Fibroblast of gingiva (primary cell): ENCODE measurements around the gene DIPK1B.
A peak's percentile ranks its signal among the peaks of the same experiment; 100 is the strongest.
"Not testable (repeated sequence)": the region's sequence is repeated elsewhere in the genome, so short reads cannot be mapped to it uniquely, and the experiment has no call there.

ENCODE experiments used
- DNase-seq: peaks from one replicate; pipeline ENCODE4 v3.0.0-alpha.2; 2011; ENCODE audit warnings: low read depth

The DIPK1B gene

DNA sequence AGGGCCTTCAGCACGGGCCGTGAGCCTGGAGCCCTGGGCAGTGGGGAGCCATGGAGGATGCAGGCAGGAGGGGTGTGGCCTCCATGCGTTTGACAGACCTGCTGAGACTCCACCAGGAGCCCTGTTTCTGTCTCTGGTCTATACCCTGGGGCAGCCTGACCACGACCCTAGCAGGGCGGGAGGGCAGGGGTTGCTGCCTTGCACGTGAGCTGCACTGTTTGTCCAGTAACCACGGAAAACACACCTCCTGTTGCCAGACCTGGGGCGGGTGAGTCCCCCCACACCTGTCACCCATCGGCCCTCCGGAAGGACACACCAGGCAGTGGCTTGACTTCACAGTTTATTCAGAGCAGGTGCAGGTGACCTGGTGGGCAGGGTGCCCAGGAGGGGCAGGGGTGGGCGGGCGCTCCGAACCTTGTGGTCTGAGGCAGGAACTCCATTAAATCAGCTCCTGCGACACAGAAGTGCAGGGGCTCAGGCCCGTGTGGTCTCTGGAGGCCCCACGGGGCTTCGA lies 41.7 kb downstream of the DIPK1B start:
- no peak for DNase-seq

DNA sequence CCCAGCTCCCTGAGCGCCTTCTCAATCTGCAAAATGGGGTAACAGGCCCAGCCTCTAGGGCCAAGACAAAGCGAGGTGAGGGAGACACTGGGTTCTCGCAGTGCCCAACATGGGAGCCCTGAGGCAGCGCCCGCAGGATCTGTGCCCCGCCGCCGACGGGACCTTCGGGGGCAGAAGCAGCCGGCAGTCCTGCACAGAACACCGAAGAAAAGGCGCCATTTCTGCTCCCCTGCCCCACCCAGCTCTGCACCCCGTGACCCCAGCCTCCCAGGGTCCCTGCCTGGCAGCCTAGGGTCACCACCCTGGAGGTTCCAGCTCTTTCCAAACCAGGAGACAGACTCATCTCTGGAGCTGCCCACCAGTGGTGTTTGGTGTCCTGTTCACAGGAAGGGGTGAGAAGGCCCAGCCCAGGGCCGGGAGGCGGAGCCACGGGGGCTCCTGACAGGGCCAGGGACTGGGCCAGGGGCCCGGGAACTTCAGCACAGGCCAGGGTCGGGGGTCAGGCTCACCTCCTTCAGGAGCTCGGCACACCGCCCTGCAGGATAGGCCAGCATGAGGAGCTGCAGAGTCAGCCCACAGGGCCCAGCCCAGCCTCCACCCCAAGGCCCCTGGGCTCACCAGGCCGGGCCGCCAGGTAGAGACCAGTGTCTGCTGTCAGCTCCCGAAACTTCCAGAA lies 42.4 kb downstream of the DIPK1B start:
- no peak for DNase-seq

DNA sequence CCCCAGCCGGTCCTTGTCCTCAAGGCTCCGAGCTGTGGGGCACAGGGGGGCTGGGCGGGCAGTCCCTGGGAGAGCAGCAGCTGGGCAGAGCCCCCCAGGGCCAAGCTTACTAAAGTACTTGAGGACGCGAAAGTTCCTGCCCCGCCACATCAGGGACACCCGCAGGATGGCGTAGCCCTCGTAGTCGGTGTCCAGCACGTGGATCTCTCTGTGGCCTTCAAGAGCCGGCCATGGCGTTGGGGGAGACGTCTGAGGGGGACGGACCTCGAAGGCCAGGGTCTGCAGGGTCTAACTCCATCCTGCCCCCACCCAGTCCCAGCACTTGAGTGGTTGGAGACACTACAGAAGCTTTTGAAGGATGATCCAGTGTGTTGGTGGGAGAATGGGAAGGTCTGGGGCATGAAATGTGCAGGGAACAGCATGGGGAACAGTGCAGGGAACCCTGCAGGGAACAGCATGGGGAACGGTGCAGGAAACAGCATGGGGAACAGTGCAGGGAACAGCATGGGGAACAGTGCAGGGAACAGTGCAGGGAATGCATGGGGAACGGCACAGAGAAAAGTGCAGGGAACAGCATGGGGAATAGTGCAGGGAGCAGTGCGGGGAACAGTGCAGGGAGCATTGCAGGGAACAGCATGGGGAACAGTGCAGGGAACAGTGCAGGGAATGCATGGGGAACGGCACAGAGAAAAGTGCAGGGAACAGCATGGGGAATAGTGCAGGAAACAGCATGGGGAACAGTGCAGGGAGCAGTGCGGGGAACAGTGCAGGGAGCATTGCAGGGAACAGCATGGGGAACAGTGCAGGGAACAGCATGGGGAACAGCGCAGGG lies 43.1 kb downstream of the DIPK1B start:
- DNase-seq: not testable (repeated sequence)

DNA sequence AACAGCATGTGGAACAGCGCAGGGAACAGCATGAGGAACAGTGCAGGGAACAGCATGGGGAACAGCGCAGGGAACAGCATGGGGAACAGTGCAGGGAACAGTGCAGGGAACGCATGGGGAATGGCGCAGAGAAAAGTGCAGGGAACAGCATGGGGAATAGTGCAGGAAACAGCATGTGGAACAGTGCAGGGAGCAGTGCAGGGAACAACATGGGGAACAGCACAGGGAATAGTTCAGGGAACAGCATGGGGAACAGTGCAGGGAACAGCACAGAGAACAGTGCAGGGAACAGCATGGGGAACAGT lies 43.7 kb downstream of the DIPK1B start:
- no peak for DNase-seq

DNA sequence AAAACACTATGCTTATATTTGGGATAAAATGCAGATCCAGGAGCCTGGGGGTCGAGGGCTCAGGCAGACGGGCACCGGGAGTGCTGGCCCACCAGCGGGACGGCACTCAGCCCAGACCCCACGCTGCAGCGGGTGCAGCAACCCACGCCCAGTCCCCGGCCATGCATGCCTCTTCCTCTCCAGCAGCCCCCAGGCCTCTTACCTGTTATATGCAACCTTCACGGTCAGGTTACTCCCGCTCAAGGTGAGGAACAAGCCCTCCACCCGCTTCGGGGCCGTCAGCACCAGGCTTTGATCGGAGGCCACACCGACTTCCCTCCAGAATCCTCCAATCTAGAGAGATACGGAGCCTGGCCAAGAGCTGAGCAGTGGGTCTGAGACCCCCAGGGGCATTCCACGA lies 44.5 kb downstream of the DIPK1B start:
- no peak for DNase-seq

DNA sequence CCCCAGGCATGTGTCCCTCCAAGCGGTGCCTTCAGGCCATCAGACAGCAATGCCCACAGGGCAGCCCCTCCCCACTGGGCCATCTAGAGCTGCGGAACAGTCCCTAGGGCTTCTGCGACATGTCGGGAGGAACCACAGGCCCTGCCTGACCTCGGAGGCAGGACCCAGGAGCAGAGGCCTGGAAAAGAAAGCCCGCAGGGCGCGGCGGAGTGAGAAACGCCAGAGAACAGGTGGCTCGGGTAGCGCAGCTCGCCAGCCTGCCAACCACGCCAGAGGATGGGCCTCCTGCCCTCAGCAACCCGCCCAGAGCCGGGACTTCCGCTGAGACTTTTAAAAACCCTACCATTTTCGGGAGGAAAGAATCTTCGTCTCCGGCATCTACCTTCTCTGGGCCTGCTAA lies 45.0 kb downstream of the DIPK1B start:
- no peak for DNase-seq

DNA sequence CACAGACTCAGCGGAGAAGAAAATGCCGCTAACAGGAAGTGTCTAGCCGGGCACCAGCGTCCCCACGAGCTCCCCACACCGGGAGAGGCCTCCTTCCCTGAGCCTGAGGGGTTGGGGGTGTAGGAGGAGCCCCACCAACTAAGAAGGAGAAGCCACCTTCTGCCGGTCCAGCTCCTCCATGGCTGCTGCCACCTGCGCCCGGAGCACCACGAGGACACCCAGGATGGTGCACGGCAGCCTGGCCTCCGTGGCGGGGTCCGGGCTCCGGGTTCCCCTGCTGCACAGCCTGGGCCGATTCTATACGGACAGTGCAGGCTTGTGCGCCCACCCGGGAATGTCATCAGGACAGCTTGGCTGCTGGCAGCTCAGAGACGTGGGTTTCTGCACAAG lies 45.4 kb downstream of the DIPK1B start:
- DNase-seq: no peak

DNA sequence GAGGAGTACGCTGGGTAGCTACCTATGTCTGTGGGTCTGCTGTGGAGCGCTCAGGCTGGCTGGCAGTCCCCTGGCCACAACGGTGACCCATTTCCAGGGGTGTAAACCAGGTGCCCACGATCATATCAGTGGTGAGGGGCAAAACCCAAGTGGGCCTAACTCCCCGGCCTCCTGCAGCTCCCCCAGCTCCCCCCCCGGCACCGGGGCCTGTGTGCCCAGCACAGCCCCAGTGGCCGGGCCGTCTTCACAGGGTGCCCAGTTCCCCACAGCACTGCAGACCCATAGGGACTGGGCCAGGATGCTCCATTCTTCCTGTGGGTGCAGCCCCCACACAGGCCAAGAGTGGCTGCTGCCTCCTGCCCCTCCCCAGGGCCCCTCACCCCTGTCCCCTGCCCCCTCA lies 46.6 kb downstream of the DIPK1B start:
- DNase-seq: no peak

DNA sequence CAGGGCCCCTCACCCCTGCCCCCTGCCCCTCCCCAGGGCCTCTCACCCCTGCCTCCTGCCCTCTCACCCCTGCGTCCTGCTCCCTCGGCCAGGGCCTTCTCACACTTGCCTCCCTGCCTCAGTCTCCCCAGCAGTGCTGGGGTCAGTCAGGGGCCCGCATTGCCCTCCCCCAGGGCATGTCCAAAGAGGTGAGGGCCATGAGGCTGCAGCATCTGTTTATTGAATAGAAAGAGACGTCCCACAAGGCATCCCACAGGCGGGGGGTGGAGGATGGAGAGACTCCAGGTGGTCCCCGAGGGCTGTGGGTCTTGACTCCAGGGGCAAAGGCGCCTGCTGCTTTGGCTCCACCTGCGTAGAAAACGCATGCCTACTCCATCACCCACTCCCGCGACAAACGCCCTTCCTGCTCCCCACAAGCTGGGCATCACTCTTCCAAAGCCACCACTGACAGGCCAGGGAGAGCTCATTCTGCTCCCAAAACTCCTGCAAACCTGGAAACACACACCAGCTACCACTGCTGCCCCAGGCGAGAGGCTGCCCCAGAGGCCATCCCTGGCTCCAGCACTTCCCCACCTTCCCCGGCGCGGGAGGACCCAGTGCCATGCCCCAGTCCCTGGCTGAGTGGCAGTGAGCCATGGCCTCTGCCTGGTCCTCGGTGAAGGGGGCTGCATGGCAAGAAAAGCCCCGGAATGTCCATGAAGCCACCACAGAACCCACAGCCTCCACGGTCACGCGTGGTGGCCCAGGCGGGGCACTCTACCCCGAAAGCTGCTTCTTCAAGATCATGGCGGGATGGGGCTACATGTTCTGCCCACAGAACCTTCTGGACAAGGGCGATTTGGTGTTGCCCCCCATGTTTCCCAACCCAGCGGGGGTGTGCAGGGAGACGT lies 47.3 kb downstream of the DIPK1B start:
- DNase-seq: no peak

DNA sequence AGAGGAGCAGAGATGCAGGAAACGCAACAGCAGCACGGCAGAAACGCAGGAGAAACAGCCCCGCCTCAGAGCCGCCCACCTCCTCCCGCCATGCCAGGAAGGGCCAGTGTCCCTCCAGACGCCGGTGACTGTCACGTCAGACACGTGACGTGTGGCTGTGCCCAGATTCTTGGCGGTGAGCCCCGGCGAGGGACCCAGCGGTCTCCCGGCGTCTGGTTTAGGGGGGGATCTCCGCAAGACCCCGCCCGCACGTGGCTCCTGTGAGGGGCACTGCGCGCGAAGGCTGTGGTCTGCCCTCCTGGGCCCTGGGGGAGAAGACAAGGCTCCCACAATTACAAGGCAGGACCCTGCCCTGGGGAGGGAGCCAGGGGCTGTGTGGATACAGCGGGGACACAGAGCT lies 48.1 kb downstream of the DIPK1B start:
- DNase-seq: no peak

DNA sequence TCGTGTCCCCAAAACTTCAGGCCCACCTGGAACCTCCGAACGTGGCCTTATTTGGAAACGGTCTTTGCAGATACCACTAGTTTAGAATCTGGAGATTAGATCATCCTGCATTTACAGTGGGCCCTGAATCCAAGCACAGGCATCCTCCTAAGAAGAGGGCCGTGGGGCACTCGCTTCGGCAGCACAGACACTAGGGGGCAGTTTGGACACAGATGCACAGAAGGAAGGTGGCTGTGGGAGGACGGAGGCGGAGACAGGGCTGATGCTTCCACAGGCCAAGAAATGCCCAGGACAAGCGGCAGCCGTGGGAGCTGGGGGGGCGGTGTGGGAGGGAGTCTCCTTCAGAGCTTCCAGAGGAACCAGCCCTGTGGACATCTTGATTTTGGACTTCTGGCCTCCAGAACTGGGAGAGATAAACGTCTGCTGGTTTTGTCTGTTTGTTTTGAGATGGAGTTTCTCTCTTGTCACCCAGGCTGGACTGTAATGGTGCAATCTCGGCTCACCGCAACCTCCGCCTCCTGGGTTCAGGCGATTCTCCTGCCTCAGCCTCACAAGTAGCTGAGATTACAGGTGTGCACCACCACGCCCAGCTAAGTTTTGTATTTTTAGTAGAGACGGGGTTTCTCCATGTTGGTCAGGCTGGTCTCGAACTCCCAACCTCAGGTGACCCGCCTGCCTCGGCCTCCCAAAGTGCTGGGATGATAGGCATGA lies 48.6 kb downstream of the DIPK1B start:
- peak; percentile 55 for DNase-seq

DNA sequence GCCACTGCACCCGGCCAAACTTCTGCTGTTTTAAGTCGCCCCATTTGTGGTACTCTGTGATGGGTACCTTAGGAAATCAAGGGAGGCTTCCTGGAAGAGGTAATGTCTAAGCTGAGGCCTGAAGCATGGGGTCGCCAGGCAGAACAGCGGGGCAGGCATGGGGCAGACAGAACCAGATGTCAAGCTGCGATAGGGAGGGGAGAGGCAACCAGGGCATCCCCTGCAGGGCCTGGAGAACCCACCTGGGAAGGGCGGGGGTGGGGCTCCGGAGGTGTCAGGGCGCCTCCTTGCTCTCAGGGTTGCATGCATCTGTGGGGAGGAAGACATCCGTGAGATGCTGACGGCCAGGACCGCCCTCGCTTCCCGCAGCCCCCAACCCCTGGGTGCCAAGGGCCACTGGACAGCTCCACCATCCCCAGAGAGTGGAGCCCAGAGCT lies 49.2 kb downstream of the DIPK1B start:
- no peak for DNase-seq

DNA sequence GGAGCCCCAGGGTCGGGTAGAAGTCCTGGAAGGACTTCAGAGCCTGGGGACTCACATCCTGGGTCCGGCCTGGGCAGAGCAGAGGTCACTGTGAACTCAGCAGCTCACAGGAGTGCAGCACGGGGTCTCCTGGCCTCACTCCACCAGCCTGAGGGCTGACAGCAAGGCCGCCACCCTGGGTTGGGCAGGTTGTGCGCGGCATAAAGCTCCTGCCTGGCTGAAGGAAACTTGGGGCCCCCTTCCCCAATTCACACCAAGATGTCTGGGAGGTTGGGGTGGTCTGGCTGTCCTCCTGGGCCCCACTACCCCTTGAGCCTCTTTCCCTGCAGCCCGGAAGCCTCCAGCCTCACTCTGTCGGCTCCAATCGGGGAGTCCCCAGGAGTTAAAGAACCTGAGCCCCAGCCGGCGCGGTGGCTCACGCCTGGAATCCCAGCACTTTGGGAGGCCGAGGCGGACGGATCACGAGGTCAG lies 49.9 kb downstream of the DIPK1B start:
- no peak for DNase-seq

DNA sequence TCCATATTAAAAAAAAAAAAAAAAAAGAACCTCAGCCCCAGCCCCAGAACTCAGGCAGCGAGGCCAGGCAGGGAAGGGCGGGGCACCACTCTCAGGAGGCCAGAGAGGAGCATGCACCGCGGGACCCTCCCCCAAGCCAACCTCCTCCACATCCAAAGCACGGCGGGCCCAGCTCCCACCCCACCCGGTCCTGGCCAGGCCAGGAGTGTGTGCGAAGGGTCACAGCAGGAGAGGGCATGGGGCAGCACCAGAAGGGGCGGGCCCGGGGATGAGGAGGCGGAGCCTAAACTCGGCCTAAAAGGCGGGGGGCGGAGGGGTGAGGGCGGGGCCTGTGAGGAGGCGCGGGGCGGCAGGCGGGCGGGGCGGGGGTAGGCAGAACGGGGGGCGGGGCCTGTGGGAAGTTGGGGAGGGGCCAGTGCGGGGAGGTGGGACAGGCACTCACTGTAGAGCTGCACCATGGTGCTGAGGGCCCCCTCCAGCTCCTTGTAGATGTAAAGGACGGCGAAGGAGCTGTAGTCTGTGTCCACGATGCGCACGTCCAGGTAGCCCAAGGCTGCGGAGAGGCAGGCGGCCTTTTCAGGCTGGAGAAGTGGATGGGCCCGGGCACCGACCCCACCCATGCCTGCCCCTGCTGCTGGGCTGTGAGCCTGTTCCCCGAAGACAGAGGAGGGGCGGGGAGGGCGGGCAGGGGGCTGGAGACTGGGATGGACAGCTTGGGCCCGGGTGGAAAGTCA lies 50.7 kb downstream of the DIPK1B start:
- no peak for DNase-seq

DNA sequence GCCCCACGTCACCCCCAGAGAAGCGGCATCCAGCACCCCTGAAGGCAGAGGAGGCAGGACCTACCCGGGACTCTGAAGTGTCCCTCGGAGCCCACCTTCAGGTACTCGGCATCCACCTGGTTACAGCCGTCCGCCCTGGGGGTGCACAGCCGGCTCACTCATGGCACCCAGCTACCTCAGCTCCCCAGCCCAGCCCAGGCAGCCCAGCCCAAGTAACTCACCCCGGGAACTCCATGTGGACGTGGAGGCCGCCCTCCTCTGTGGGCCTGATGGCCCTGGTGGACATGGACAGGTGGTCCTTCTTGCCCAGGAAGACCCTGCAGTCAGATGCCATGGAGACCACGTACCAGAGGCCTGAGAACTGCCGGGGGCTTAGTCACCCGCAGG lies 51.3 kb downstream of the DIPK1B start:
- no peak for DNase-seq

DNA sequence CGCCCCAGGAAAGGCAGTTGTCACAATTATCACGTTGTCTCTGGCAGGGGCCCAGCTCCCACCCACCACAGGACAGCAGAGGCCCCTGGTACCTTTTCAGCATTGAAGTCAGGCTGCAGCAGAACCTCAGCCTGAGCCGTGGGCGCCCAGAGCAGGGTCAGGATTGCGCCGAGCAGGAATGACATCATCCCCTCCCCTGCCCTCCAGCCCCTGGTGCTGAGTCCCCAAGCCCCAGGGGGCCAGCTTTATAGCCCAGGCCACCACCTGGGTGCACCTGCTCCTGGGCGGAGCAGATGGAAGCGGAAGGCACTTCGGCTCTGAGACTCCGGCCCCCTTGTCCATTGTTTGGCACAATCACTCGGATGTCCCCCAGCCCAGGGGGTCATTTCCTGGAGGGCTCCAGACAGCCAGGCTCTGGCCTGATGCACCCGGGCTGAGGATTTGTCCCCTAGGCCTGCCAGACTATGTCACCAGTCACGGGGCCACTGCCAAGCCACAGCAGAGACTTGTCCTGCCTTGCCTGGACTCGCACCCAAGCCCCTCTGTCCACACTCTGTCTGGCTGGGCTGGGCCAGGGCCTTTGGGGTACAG lies 52.0 kb downstream of the DIPK1B start, which contains the start of gene LCN15:
Gene LCN15 (minus strand): TSS at position 218 of the 591 bp plus-strand sequence. CDS start 30 bp downstream, at position 188.
- no peak for DNase-seq

DNA sequence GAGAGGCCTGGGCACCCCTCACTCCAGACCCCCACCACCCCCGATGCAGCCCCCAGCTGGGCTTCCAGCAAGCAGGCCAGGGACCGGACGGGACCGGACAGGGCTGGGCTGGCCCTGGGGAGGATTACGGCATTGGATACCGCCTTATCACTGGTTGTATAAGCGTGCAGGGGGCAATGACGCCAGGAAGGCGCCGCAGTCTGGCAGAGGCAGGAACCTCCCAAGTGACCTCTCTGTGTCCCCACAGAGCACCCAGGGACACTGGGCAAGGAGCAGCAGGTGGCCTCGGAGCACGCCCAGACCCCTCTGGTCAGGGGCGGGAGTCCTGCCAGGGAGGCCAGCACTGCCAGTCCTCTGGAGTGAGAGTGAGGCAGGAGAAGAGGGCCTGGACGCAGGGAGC lies 52.7 kb downstream of the DIPK1B start:
- DNase-seq: no peak

DNA sequence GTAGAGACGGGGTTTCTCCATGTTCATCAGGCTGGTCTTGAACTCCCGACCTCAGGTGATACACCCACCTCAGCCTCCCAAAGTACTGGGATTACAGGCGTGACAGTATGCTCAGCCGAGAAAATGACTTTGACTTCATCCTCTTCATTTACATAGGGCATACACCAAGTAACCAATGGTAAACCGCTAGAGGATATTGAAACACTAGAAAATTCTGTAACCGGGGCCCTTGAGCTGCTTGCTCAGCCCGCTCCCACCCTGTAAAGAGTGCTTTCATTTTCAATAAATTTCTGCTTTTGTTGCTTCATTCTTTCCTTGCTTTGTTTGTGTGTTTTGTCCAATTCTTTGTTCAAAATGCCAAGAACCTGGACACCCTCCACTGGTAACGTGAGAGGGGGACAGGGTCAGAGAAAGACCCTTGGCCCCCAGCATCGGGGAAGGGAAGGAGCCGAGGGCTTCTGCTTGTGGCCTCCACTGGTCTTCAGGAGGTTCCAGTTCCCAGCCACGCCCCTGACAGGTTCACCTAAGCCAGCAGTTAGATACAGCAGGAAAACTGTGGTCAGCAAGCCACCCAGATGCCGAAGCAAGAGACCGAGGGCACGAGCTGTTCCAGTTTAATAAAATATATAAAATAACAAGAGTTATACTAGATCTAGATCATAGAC lies 53.5 kb downstream of the DIPK1B start:
- not testable (repeated sequence) for DNase-seq

DNA sequence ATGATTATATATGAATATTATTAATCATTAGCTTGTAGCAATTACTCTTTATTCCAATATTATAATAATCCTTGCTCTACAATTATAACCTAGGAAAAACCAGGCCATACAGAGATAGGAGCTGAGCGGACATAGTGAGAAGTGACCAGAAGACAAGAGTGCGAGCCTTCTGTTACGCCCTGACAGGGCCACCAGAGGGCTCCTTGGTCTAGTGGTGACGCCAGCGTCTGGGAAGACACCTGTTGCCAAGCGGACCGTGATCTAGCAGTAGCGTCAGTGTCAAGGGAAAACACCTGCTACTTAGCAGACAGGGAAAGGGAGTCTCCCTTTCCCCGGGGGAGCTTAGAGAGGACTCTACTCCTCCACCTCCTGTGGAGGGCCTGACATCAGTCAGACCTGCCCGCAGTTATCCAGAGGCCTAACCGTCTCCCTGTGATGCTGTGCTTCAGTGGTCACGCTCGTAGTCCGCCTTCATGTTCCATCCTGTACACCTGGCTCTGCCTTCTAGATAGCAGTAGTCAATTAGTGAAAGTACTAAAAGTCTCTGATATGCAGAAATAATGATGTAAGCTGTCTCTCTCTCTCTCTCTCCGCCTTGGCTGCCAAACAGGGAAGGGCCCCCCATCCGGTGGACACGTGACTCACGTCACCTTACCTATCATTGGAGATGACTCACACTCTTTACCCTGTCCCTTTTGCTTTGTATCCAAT lies 54.2 kb downstream of the DIPK1B start:
- DNase-seq: peak; percentile 30
